Fibroblast of lung (primary cell): ENCODE measurements around the gene LAYN. TPM values are rescaled to one million over a fixed set of nuclear protein-coding genes. Genes with fewer than 3 reads are reported as not detected.

ENCODE experiments used
- DNase-seq, 2 donors: peaks; one replicate each; pipeline versions ENCODE4 v3.0.0 to v3.0.0-alpha.2; 2010; ENCODE audit warnings: low read depth in 2 of 2
- H2AFZ ChIP-seq: 2 replicates; pipeline ENCODE4 v1.5.1; 2012; ENCODE audit warnings: low read length, control low read depth, inconsistent platforms
- H3K27ac ChIP-seq: 2 replicates; pipeline ENCODE4 v1.5.1; 2011; ENCODE audit warnings: low read length, control low read depth; ENCODE audit not compliant: insufficient read depth
- H3K27me3 ChIP-seq: 2 replicates; pipeline ENCODE4 v1.5.1; 2011; ENCODE audit warnings: mild to moderate bottlenecking, low read length; ENCODE audit not compliant: control insufficient read depth, insufficient read depth
- H3K36me3 ChIP-seq: 2 replicates; pipeline ENCODE4 v1.5.1; 2011; ENCODE audit warnings: low read length; ENCODE audit not compliant: control insufficient read depth, insufficient read depth
- H3K4me1 ChIP-seq: 2 replicates; pipeline ENCODE4 v1.5.1; 2011; ENCODE audit warnings: low read length; ENCODE audit not compliant: control insufficient read depth, insufficient read depth; ENCODE audit errors: extremely low read depth
- H3K4me2 ChIP-seq: 2 replicates; pipeline ENCODE4 v1.5.1; 2011; ENCODE audit warnings: low read length, control low read depth; ENCODE audit not compliant: insufficient read depth; ENCODE audit errors: extremely low read depth
- H3K4me3 ChIP-seq, 4 experiments: fragments of 200-600 bp in 1 of 4; sonication (generic) in 1 of 4; replicated peaks in 1 of 4; 2 replicates each; pipeline ENCODE4 v1.5.1; 2011 to 2016; ENCODE audit warnings: low read length in 4 of 4, low read depth in 3 of 4, mild to moderate bottlenecking in 3 of 4, control low read depth in 2 of 4, inconsistent platforms in 1 of 4, mixed read lengths in 1 of 4; ENCODE audit not compliant: insufficient read depth in 1 of 4; ENCODE audit errors: control extremely low read depth in 1 of 4
- H3K79me2 ChIP-seq: 2 replicates; pipeline ENCODE4 v1.5.1; 2012; ENCODE audit warnings: mild to moderate bottlenecking, low read length, inconsistent platforms; ENCODE audit not compliant: control insufficient read depth, insufficient read depth
- H3K9ac ChIP-seq: 2 replicates; pipeline ENCODE4 v1.5.1; 2011; ENCODE audit warnings: mild to moderate bottlenecking, low read length, control low read depth; ENCODE audit not compliant: insufficient read depth
- H3K9me3 ChIP-seq: 2 replicates; pipeline ENCODE4 v1.5.1; 2012; ENCODE audit warnings: low read depth, low read length; ENCODE audit not compliant: control insufficient read depth, insufficient read depth
- H4K20me1 ChIP-seq: 2 replicates; pipeline ENCODE4 v1.5.1; 2011; ENCODE audit warnings: low read length; ENCODE audit not compliant: control insufficient read depth, insufficient read depth; ENCODE audit errors: extremely low read depth
- EZH2 ChIP-seq: IDR thresholded peaks from 2 replicates; pipeline ENCODE4 v1.5.1; 2012; ENCODE audit warnings: low read length, control low read depth, mild to moderate bottlenecking; ENCODE audit errors: missing control alignments
- polyA plus RNA-seq, 2 donors: library from polyadenylated mRNA; depleted of rRNA in 1 of 2; stranded (reverse) in 1 of 2; unstranded in 1 of 2; fragments of >200 nt; gene quantifications; 2 replicates each; pipeline ENCODE4 v1.2.1, GENCODE V29; 2011 to 2012; ENCODE audit warnings: missing spikeins in 1 of 2
- total RNA-seq: library from RNA; depleted of rRNA; stranded (reverse); fragments of >200 nt; gene quantifications from 2 replicates; pipeline ENCODE4 v1.2.1, GENCODE V29; 2014
- TF ChIP-seq, protein P1 (sequence below), 2 donors: IDR thresholded peaks in 1 of 2; conservative IDR thresholded peaks in 1 of 2; 1 replicate in 1 of 2; 2 replicates in 1 of 2; pipeline ENCODE4 v1.5.1; 2011 to 2012; ENCODE audit warnings: low read length in 2 of 2, control low read depth in 1 of 2, inconsistent platforms in 1 of 2, low read depth in 1 of 2, mild to moderate bottlenecking in 1 of 2

LAYN gene
- total and polyA plus RNA-seq, 2 donors (not counting 1 experiment from before 2014, with no cell fraction given): 117 to 140 TPM

DNA sequence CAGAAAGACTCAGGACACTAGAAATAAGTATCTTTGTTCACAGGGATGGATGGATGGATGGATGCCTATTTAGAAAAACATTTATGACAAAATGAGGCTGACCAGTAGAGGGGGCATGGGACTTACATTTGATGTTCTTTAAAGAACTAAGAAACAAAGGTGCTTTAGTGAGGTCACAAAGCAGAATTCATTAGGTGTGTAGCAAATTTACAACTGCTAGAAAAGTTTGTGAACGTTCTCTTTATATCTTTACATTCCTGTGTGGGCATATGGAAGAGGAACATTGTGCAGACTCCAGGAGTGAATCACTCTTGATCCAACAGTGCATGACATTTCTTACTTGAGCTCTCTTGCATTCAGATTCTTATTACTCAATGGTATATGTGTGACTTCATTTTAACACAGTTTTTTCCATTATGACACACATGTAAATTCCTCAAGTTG is 45.9 kb downstream of the LAYN start:
- no peaks in the 10 kb centered on the region for H3K36me3 ChIP-seq
- no peak overlapping the region for H3K4me2 ChIP-seq
- H3K79me2 ChIP-seq: no peaks in the 10 kb centered on the region
- TF ChIP-seq, protein P1, sequence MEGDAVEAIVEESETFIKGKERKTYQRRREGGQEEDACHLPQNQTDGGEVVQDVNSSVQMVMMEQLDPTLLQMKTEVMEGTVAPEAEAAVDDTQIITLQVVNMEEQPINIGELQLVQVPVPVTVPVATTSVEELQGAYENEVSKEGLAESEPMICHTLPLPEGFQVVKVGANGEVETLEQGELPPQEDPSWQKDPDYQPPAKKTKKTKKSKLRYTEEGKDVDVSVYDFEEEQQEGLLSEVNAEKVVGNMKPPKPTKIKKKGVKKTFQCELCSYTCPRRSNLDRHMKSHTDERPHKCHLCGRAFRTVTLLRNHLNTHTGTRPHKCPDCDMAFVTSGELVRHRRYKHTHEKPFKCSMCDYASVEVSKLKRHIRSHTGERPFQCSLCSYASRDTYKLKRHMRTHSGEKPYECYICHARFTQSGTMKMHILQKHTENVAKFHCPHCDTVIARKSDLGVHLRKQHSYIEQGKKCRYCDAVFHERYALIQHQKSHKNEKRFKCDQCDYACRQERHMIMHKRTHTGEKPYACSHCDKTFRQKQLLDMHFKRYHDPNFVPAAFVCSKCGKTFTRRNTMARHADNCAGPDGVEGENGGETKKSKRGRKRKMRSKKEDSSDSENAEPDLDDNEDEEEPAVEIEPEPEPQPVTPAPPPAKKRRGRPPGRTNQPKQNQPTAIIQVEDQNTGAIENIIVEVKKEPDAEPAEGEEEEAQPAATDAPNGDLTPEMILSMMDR (conservative IDR thresholded peaks at IDR 0.05 in 1 of 2, IDR thresholded peaks at IDR 0.05 in 1 of 2; ENCODE audit: low read depth in 1 of 2, low read length in 2 of 2): peak; percentile 57 to 68
- no peak for TF ChIP-seq EZH2
- no peak overlapping the region for H3K9ac ChIP-seq
- no peaks in the 10 kb centered on the region for H4K20me1 ChIP-seq
- no peaks in the 10 kb centered on the region for H3K9me3 ChIP-seq
- peaks cover 4% of the 10 kb centered on the region for H3K4me1 ChIP-seq
- H2AFZ ChIP-seq: no peak overlapping the region
- DNase-seq: peak; percentile 58 to 66
- no peak overlapping the region for H3K4me3 ChIP-seq
- H3K27me3 ChIP-seq: no peaks in the 10 kb centered on the region
- H3K27ac ChIP-seq: no peak overlapping the region

DNA sequence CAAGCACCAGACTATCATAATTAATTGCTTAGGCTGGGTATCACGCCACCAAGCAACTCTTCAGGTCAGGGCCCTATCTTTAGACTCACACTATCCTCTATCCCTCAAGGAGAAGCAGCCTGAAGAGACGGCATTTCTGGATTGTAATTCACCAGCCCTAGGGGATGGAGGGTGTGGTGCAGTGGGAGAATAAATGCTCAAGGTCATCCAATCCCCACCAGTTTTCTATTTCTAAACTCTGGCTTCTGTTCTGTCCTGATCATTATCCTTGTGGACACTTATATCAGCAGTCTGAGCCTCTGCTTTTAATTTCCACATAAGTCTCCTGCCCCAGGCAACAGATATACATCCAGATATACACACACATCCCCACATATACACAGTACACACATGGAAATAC is 48.6 kb downstream of the LAYN start:
- no peak for DNase-seq
- no peaks in the 10 kb centered on the region for H3K36me3 ChIP-seq
- no peaks in the 10 kb centered on the region for H3K9me3 ChIP-seq
- TF ChIP-seq EZH2: no peak
- TF ChIP-seq, protein P1 (conservative IDR thresholded peaks at IDR 0.05 in 1 of 2, IDR thresholded peaks at IDR 0.05 in 1 of 2; ENCODE audit: low read depth in 1 of 2, low read length in 2 of 2): no peak
- no peak overlapping the region for H3K4me3 ChIP-seq
- H3K27ac ChIP-seq: no peak overlapping the region
- no peaks in the 10 kb centered on the region for H3K79me2 ChIP-seq
- no peak overlapping the region for H3K9ac ChIP-seq
- H3K27me3 ChIP-seq: no peaks in the 10 kb centered on the region
- H2AFZ ChIP-seq: no peak overlapping the region
- H3K4me1 ChIP-seq: peaks cover 2% of the 10 kb centered on the region
- H3K4me2 ChIP-seq: no peak overlapping the region
- H4K20me1 ChIP-seq: no peaks in the 10 kb centered on the region

DNA sequence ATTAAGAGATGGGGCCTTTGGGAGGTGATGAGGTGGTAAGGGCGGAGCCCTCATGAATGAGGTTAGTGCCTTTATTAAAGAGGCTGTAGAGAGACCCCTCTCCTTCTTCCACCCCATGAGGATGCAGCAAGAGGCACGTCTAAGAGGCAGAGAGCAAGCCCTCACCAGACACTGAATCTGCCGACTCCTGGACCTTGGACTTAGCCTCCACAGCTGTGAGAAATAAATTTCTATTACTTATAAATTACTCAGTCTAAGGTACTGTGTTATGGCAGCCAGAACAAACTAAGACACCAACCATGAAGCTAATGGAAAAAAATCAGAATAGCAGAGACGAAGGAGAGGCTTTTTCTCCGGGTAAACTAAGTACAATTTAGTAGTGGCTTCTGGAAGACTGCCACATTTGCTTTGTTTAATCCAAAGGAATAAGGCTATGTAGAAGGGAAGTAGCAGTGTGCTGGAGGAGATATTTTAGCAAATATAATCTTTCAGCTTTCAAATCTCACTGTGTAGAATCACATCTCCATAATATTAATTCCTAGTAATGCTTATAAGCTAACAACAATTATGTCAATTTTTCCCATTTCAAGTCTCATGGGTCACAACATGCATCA is 49.5 kb downstream of the LAYN start:
- Histone ChIP-seq H3K9me3 (no peaks in the 10 kb centered on the region), H3K27me3 (no peaks in the 10 kb centered on the region), H2AFZ (no peak overlapping the region), H3K79me2 (no peaks in the 10 kb centered on the region), H3K9ac (no peak overlapping the region), H3K36me3 (no peaks in the 10 kb centered on the region), H3K4me3 (no peak overlapping the region), H3K4me1 (peaks cover 2% of the 10 kb centered on the region), H4K20me1 (no peaks in the 10 kb centered on the region), H3K4me2 (no peak overlapping the region), H3K27ac (no peak overlapping the region)
- TF ChIP-seq, protein P1 (conservative IDR thresholded peaks at IDR 0.05 in 1 of 2, IDR thresholded peaks at IDR 0.05 in 1 of 2; ENCODE audit: low read depth in 1 of 2, low read length in 2 of 2): no peak
- no peak for TF ChIP-seq EZH2
- DNase-seq: no peak
